ENCODE data around the gene SV2C.

Gene SV2C

DNA sequence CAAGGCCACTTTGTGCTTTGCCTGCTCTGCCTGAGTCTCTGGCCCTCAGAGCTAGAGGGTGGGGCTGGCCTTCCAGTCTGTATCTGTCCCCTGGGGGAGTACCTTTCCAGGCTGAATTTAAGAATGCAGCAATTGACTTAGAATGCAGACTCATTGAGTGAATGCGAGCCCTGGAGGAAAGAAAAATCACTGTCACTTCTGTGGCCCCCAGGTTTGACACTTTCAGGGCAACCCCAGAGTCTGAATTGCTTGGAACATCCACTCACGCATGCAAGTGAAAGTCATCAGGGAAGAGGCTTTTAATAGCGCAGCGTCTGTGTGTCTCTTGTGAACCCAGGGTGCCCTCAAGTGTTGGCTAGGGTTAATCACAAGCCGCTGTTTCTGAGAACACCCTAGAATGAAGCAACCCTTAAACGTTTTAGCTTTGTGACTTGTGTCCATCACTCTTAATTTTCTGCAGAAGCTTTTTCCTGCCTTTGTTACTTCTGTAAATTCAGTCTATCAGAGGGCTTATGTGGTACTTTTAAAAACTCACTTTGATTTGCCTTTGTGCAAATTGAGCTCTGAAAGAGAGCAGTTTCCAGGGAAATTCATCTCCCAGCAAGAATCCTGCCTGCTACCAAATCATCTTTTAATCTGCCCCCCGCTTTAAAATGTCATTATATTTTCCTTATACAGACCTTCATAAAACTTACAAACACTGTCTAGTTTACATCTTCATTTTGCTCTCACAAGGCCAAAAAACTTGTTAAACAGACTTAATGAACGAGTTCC, 173.1 kb downstream of the SV2C start:
- no peaks in the 10 kb centered on the region for H3K9me3 ChIP-seq (ENCODE audit: insufficient read depth, low read length, severe bottlenecking)
- H3K4me1 ChIP-seq (ENCODE audit: insufficient read depth, low read length) = no peaks in the 10 kb centered on the region
- H3K4me3 ChIP-seq (ENCODE audit: low read depth in 1 of 2, low read length in 2 of 2) = no peak overlapping the region
- no peaks in the 10 kb centered on the region for H3K79me2 ChIP-seq (ENCODE audit: insufficient read depth, low read length)
- H3K9ac ChIP-seq (ENCODE audit: low read depth, low read length) = no peak overlapping the region
- ATAC-seq (ENCODE audit: insufficient read depth, low read depth) (peak; percentile 84), DNase-seq (peak; percentile 50)
- no peak overlapping the region for H2AFZ ChIP-seq (ENCODE audit: low read depth, low read length)
- peaks cover 6% of the 10 kb centered on the region for H3K27me3 ChIP-seq (ENCODE audit: insufficient read depth, low read length, poor library complexity)
- H3K4me2 ChIP-seq (ENCODE audit: insufficient read depth, low read length) = peak overlapping the region; percentile 16; the same call in 1 of the 2 replicates
- TF ChIP-seq, protein P1, sequence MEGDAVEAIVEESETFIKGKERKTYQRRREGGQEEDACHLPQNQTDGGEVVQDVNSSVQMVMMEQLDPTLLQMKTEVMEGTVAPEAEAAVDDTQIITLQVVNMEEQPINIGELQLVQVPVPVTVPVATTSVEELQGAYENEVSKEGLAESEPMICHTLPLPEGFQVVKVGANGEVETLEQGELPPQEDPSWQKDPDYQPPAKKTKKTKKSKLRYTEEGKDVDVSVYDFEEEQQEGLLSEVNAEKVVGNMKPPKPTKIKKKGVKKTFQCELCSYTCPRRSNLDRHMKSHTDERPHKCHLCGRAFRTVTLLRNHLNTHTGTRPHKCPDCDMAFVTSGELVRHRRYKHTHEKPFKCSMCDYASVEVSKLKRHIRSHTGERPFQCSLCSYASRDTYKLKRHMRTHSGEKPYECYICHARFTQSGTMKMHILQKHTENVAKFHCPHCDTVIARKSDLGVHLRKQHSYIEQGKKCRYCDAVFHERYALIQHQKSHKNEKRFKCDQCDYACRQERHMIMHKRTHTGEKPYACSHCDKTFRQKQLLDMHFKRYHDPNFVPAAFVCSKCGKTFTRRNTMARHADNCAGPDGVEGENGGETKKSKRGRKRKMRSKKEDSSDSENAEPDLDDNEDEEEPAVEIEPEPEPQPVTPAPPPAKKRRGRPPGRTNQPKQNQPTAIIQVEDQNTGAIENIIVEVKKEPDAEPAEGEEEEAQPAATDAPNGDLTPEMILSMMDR (IDR thresholded peaks at IDR 0.05; ENCODE audit: borderline replicate concordance, extremely low read depth, low read length, poor library complexity, severe bottlenecking) = peak; percentile 77
- no peak for TF ChIP-seq EZH2 (IDR thresholded peaks at IDR 0.05; ENCODE audit: borderline replicate concordance, low read depth, low read length, severe bottlenecking)
- H3K36me3 ChIP-seq (ENCODE audit: insufficient read depth, low read length) = no peaks in the 10 kb centered on the region
- H3K27ac ChIP-seq (ENCODE audit: low read length) = no peak overlapping the region
- H4K20me1 ChIP-seq (ENCODE audit: insufficient read depth, low read length) = no peaks in the 10 kb centered on the region

GRCh38 chr5:76257225-76257833, 174.1 kb downstream of the SV2C start:
- no peaks in the 10 kb centered on the region for H3K9me3 ChIP-seq (ENCODE audit: insufficient read depth, low read length, severe bottlenecking)
- ATAC-seq (ENCODE audit: insufficient read depth, low read depth) (no peak), DNase-seq (no peak)
- H3K4me2 ChIP-seq (ENCODE audit: insufficient read depth, low read length) = no peak overlapping the region
- H3K36me3 ChIP-seq (ENCODE audit: insufficient read depth, low read length) = no peaks in the 10 kb centered on the region
- H3K27ac ChIP-seq (ENCODE audit: low read length) = no peak overlapping the region
- no peak for TF ChIP-seq EZH2 (IDR thresholded peaks at IDR 0.05; ENCODE audit: borderline replicate concordance, low read depth, low read length, severe bottlenecking)
- TF ChIP-seq, protein P1 (IDR thresholded peaks at IDR 0.05; ENCODE audit: borderline replicate concordance, extremely low read depth, low read length, poor library complexity, severe bottlenecking) = no peak
- no peaks in the 10 kb centered on the region for H3K4me1 ChIP-seq (ENCODE audit: insufficient read depth, low read length)
- no peak overlapping the region for H3K4me3 ChIP-seq (ENCODE audit: low read depth in 1 of 2, low read length in 2 of 2)
- H3K79me2 ChIP-seq (ENCODE audit: insufficient read depth, low read length) = no peaks in the 10 kb centered on the region
- no peaks in the 10 kb centered on the region for H4K20me1 ChIP-seq (ENCODE audit: insufficient read depth, low read length)
- H3K9ac ChIP-seq (ENCODE audit: low read depth, low read length) = no peak overlapping the region
- no peak overlapping the region for H2AFZ ChIP-seq (ENCODE audit: low read depth, low read length)
- H3K27me3 ChIP-seq (ENCODE audit: insufficient read depth, low read length, poor library complexity) = peaks cover 6% of the 10 kb centered on the region

- Histone ChIP-seq H3K36me3 (ENCODE audit: insufficient read depth, low read length) (no peaks in the 10 kb centered on the region), H3K9ac (ENCODE audit: low read depth, low read length) (no peak overlapping the region), H3K9me3 (ENCODE audit: insufficient read depth, low read length, severe bottlenecking) (no peaks in the 10 kb centered on the region), H4K20me1 (ENCODE audit: insufficient read depth, low read length) (no peaks in the 10 kb centered on the region), H3K27me3 (ENCODE audit: insufficient read depth, low read length, poor library complexity) (peaks cover 6% of the 10 kb centered on the region), H3K27ac (ENCODE audit: low read length) (no peak overlapping the region), H3K79me2 (ENCODE audit: insufficient read depth, low read length) (no peaks in the 10 kb centered on the region), H3K4me1 (ENCODE audit: insufficient read depth, low read length) (no peaks in the 10 kb centered on the region), H2AFZ (ENCODE audit: low read depth, low read length) (no peak overlapping the region), H3K4me3 (ENCODE audit: low read depth in 1 of 2, low read length in 2 of 2) (no peak overlapping the region), H3K4me2 (ENCODE audit: insufficient read depth, low read length) (no peak overlapping the region)
- ATAC-seq (ENCODE audit: insufficient read depth, low read depth) (no peak), DNase-seq (no peak)
- TF ChIP-seq EZH2 (IDR thresholded peaks at IDR 0.05; ENCODE audit: borderline replicate concordance, low read depth, low read length, severe bottlenecking) = no peak
- TF ChIP-seq, protein P1 (IDR thresholded peaks at IDR 0.05; ENCODE audit: borderline replicate concordance, extremely low read depth, low read length, poor library complexity, severe bottlenecking) = no peak
Measured at GRCh38 chr5:76257897-76258296, 174.7 kb downstream of the SV2C start.
